Thymus (tissue), 14 donors: ENCODE results near the gene NOX1. TPM values are rescaled to one million over a fixed set of nuclear protein-coding genes. Genes with fewer than 3 reads are reported as not detected.

Experiments
- DNase-seq, 9 donors: peaks; one replicate each; pipeline ENCODE4 v3.0.0-alpha.2; 2013; ENCODE audit warnings: low spot score in 9 of 9, low read depth in 6 of 9, missing footprints in 1 of 9
- H3K27ac ChIP-seq, 2 donors: one replicate each; pipeline ENCODE4 v1.5.1; 2013; ENCODE audit warnings: control low read depth in 1 of 2, low read depth in 1 of 2, low read length in 1 of 2, mild to moderate bottlenecking in 1 of 2, moderate library complexity in 1 of 2
- H3K27me3 ChIP-seq, 2 donors: one replicate each; pipeline ENCODE4 v1.5.1; 2013; ENCODE audit warnings: low read length in 1 of 2; ENCODE audit not compliant: control insufficient read depth in 2 of 2, insufficient read depth in 1 of 2
- H3K36me3 ChIP-seq, 2 donors: one replicate each; pipeline ENCODE4 v1.5.1; 2013; ENCODE audit warnings: low read length in 1 of 2, mild to moderate bottlenecking in 1 of 2, moderate library complexity in 1 of 2; ENCODE audit not compliant: control insufficient read depth in 2 of 2, insufficient read depth in 2 of 2
- H3K4me1 ChIP-seq, 2 donors: one replicate each; pipeline ENCODE4 v1.5.1; 2013; ENCODE audit warnings: low read length in 2 of 2; ENCODE audit not compliant: control insufficient read depth in 2 of 2, insufficient read depth in 2 of 2
- H3K4me3 ChIP-seq, 2 donors: one replicate each; pipeline ENCODE4 v1.5.1; 2013; ENCODE audit warnings: low read length in 2 of 2, control low read depth in 1 of 2, mild to moderate bottlenecking in 1 of 2
- H3K9me3 ChIP-seq, 2 donors: one replicate each; pipeline ENCODE4 v1.5.1; 2013; ENCODE audit warnings: low read length in 1 of 2, mild to moderate bottlenecking in 1 of 2; ENCODE audit not compliant: control insufficient read depth in 2 of 2, insufficient read depth in 1 of 2
- WGBS: extraction: QIAGEN DNeasy Blood & Tissue Kit; methylation state at CpG from one replicate; pipeline ENCODE4 v1.1.7; 2013; 5-methylcytosine and 5-hydroxymethylcytosine counted together
- long read RNA-seq, 10 donors: transcript quantifications; one replicate each; lab custom pipeline, GENCODE V29; 2026
- polyA plus RNA-seq: library from polyadenylated mRNA; stranded (reverse); fragments of 200-250 nt; gene quantifications from one replicate; pipeline ENCODE4 v1.2.3, GENCODE V29; 2013
- total RNA-seq: library from RNA; stranded (reverse); fragments of 120-200 nt; gene quantifications from one replicate; pipeline ENCODE4 v1.2.4, GENCODE V29; 2013
- donor health status: healthy.

The NOX1 gene
- total RNA-seq (0.33 TPM), polyA plus RNA-seq (1.4 TPM)
- long read RNA-seq, donor 1, result 0 reads
- long read RNA-seq, donor 2, result 0 reads
- long read RNA-seq, donor 3, result 0 reads
- long read RNA-seq, donor 4, result 0 reads
- long read RNA-seq, donor 5, result 0 reads
- long read RNA-seq, donor 6, result 0 reads
- long read RNA-seq, donor 7, result 0 reads
- long read RNA-seq, donor 8, result 0 reads
- long read RNA-seq, donor 9, result 0 reads
- long read RNA-seq, donor 10, result 0 reads

DNA sequence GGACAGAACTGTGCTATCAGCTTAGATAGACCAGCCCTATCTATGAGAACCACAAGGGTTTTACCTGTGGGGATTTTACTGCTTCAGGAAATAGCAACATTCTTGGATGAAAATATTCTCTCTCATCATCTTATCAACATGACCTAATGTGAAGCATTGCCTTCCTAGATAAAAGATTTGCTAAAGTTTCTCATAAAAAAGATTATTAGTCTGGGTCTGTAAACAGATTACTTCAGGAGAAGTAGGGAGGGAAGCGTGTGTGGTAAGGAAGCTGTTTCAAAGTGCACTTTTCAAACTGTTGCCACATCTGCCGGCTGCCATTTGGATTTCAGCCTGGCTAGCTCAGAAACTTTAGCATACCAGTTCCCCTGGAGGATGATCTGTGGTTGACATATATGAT lies at the start of gene NOX1:
NOX1 (minus strand) TSS at position 35 of the 400 bp plus-strand sequence. CDS start 220 bp downstream, outside the sequence.
- H3K27me3 ChIP-seq, result no peaks in the 10 kb centered on the region
- H3K4me3 ChIP-seq, result no peak within 1 kb of the TSS
- no peaks in the 10 kb centered on the region for H3K4me1 ChIP-seq
- no peaks in the 10 kb centered on the region for H3K9me3 ChIP-seq
- no peak within 1 kb of the TSS for H3K27ac ChIP-seq
- no peak for DNase-seq
- 85% methylated on average over 2 of the region's 2 CpGs for WGBS
- no peaks in the 10 kb centered on the region for H3K36me3 ChIP-seq

- H3K4me3 ChIP-seq, result no peak overlapping the region
- H3K9me3 ChIP-seq, result no peaks in the 10 kb centered on the region
- DNase-seq, result no peak
- H3K27me3 ChIP-seq, result no peaks in the 10 kb centered on the region
- H3K36me3 ChIP-seq, result no peaks in the 10 kb centered on the region
- H3K4me1 ChIP-seq, result no peaks in the 10 kb centered on the region
- no peak overlapping the region for H3K27ac ChIP-seq
- WGBS, result 92% methylated on average over 2 of the region's 2 CpGs
Observed at GRCh38 chrX:100915562-100915961, 41.4 kb upstream of the NOX1 start.

DNA sequence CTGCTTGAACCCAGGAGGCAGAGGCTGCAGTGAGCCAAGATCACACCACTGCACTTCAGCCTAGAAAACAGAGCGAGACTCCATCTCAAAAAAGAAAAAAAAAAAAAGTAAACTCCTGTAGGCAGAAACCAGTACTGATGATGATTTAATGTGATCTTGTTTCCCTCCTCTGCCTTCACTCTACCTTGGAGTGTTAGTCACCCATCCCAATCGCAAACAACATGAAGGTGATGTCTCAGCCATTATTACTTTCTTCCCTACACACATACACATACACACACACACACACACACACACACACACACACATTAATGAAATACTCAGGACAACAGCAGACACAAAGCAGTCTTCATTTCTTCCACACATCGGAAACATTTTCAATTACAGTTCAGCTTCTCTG lies 39.0 kb upstream of the NOX1 start:
- WGBS, result 99% methylated on average over 3 of the region's 3 CpGs
- H3K27me3 ChIP-seq, result no peaks in the 10 kb centered on the region

GRCh38 chrX:100911731-100912130 lies 37.6 kb upstream of the NOX1 start:
- WGBS, result 100% methylated on average over 1 of the region's 1 CpG
- Histone ChIP-seq H3K36me3 (no peaks in the 10 kb centered on the region), H3K9me3 (no peaks in the 10 kb centered on the region), H3K4me1 (no peaks in the 10 kb centered on the region), H3K27me3 (no peaks in the 10 kb centered on the region), H3K4me3 (no peak overlapping the region), H3K27ac (no peak overlapping the region)
- no peak for DNase-seq

More for the DNA sequence above, 39.0 kb upstream of the NOX1 start:
- Histone ChIP-seq H3K4me1 (no peaks in the 10 kb centered on the region), H3K9me3 (no peaks in the 10 kb centered on the region), H3K4me3 (no peak overlapping the region), H3K27ac (no peak overlapping the region), H3K36me3 (no peaks in the 10 kb centered on the region)
- DNase-seq, result no peak

DNA sequence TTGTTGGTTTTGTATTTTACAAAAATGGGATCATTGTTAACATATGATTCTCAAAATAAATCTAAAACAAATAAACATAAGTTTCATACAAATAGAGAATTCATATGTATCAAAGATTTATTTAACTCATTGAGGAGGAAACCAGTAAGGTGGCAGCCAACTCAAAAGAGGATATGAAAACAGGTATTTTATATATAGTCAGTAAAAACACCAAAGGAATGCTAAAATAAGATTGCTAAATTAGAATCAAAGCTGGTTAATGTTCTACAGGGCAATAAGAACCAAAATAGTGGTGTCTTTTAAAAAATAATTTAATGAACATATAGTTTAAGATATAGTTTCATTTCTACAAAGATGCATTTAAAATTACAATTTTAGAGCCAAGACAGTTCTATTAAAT lies 31.5 kb upstream of the NOX1 start:
- Histone ChIP-seq H3K36me3 (no peaks in the 10 kb centered on the region), H3K27ac (no peak overlapping the region), H3K4me1 (no peaks in the 10 kb centered on the region)

DNA sequence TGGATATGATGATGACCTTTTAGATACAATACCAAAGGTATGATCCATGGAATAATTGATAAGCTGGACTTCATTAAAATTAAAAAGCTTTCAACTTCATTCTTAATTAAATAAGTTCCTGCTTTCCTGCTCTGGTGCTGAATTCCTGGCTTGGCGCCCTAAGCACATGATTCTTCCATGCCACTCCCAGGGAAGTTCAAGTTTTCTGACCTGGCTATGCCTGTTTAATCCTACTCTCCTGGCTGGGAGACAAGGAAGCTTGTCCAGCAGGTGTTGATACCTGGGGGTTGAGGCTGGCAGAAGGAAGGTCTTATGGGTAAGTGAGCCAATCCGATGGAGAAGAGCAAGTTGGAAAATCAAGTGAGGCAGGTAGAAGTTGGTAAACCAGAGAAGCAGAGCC lies 30.3 kb upstream of the NOX1 start:
- 88% methylated on average over 2 of the region's 2 CpGs for WGBS
- H3K36me3 ChIP-seq, result no peaks in the 10 kb centered on the region
- DNase-seq, result no peak
- no peaks in the 10 kb centered on the region for H3K4me1 ChIP-seq
- no peaks in the 10 kb centered on the region for H3K9me3 ChIP-seq
- no peak overlapping the region for H3K27ac ChIP-seq
- H3K4me3 ChIP-seq, result no peak overlapping the region
- H3K27me3 ChIP-seq, result no peaks in the 10 kb centered on the region

More for the DNA sequence above, 31.5 kb upstream of the NOX1 start:
- H3K27me3 ChIP-seq, result no peaks in the 10 kb centered on the region
- no peak for DNase-seq
- H3K9me3 ChIP-seq, result no peaks in the 10 kb centered on the region
- no peak overlapping the region for H3K4me3 ChIP-seq

GRCh38 chrX:100895365-100896075 lies 21.4 kb upstream of the NOX1 start:
- Histone ChIP-seq H3K4me1 (no peaks in the 10 kb centered on the region), H3K27me3 (no peaks in the 10 kb centered on the region), H3K9me3 (no peaks in the 10 kb centered on the region), H3K36me3 (no peaks in the 10 kb centered on the region), H3K27ac (no peak overlapping the region), H3K4me3 (no peak overlapping the region)
- peak in 7 of 9 donors; percentile 2 to 56 (median 9) for DNase-seq
- 52% methylated on average over 5 of the region's 5 CpGs for WGBS

- no peaks in the 10 kb centered on the region for H3K4me1 ChIP-seq
- WGBS, result 92% methylated on average over 4 of the region's 4 CpGs
- no peak for DNase-seq
Observed at GRCh38 chrX:100883654-100884053, 9.5 kb upstream of the NOX1 start.

GRCh38 chrX:100880368-100880767 lies 6.2 kb upstream of the NOX1 start:
- Histone ChIP-seq H3K36me3 (no peaks in the 10 kb centered on the region), H3K27me3 (no peaks in the 10 kb centered on the region), H3K27ac (no peak overlapping the region), H3K4me3 (no peak overlapping the region), H3K4me1 (no peaks in the 10 kb centered on the region), H3K9me3 (no peaks in the 10 kb centered on the region)
- DNase-seq, result no peak
- WGBS, result 47% methylated on average over 2 of the region's 2 CpGs

More at GRCh38 chrX:100883654-100884053, 9.5 kb upstream of the NOX1 start:
- Histone ChIP-seq H3K36me3 (no peaks in the 10 kb centered on the region), H3K27me3 (no peaks in the 10 kb centered on the region), H3K4me3 (no peak overlapping the region), H3K27ac (no peak overlapping the region), H3K9me3 (no peaks in the 10 kb centered on the region)
